Stimulated activated naive CD8-positive, alpha-beta T cell treated with anti-CD3 and anti-CD28 coated beads, Interleukin-15, Interleukin-2, amounts not matched to agents 100 U/mL and 50 U/mL, for 24 hours (primary cell): ENCODE results near the gene HSF2BP.
A peak's percentile ranks its signal among the peaks of the same experiment; 100 is the strongest.
"Not testable (repeated sequence)": the region's sequence is repeated elsewhere in the genome, so short reads cannot be mapped to it uniquely, and the experiment has no call there.

Experiments used
- ATAC-seq: fragments of 150-1000 bp; cut with Tn5 transposase; one replicate; pipeline ENCODE4 v1.10.0; 2021
- DNase-seq: peaks from one replicate; pipeline ENCODE4 v3.0.0; 2021

The HSF2BP gene

GRCh38 chr21:43659136-43660000, at the start of gene HSF2BP, which contains the start of gene RRP1B:
HSF2BP (minus strand) TSS chr21:43659488; CDS start chr21:43658096, 1,392 bp downstream.
RRP1B (plus strand) TSS chr21:43659560; CDS start chr21:43659665, 105 bp downstream.
- peak; percentile 93 for ATAC-seq
- peak; percentile 86 for DNase-seq

- DNase-seq (no peak), ATAC-seq (no peak)
These were observed 49.6 kb upstream of the HSF2BP start for GRCh38 chr21:43708745-43709381.

GRCh38 chr21:43707462-43707861, 48.2 kb upstream of the HSF2BP start:
- ATAC-seq (no peak), DNase-seq (no peak)

- peak; percentile 39 for DNase-seq
- ATAC-seq = no peak
These were observed 44.0 kb upstream of the HSF2BP start for GRCh38 chr21:43703035-43703880.

GRCh38 chr21:43702785-43703034, 43.4 kb upstream of the HSF2BP start:
- no peak for ATAC-seq
- no peak for DNase-seq

GRCh38 chr21:43701936-43702784, 42.9 kb upstream of the HSF2BP start:
- ATAC-seq (peak; percentile 7), DNase-seq (no peak)

GRCh38 chr21:43699933-43700599, 40.8 kb upstream of the HSF2BP start:
- DNase-seq (no peak), ATAC-seq (no peak)

GRCh38 chr21:43699492-43699777, 40.1 kb upstream of the HSF2BP start:
- not testable (repeated sequence) for DNase-seq, ATAC-seq

GRCh38 chr21:43697758-43698643, 38.7 kb upstream of the HSF2BP start:
- ATAC-seq (no peak), DNase-seq (no peak)

- DNase-seq (no peak), ATAC-seq (no peak)
These were observed 36.9 kb upstream of the HSF2BP start for GRCh38 chr21:43696214-43696613.

- DNase-seq = no peak
- ATAC-seq = no peak
These were observed 35.3 kb upstream of the HSF2BP start for GRCh38 chr21:43694437-43695079.

GRCh38 chr21:43693981-43694380, 34.7 kb upstream of the HSF2BP start:
- ATAC-seq = no peak
- no peak for DNase-seq

GRCh38 chr21:43692949-43693348, 33.7 kb upstream of the HSF2BP start:
- ATAC-seq (no peak), DNase-seq (no peak)

GRCh38 chr21:43691801-43692200, 32.5 kb upstream of the HSF2BP start:
- ATAC-seq = no peak
- DNase-seq = no peak

GRCh38 chr21:43691086-43691795, 32.0 kb upstream of the HSF2BP start:
- no peak for DNase-seq
- no peak for ATAC-seq

GRCh38 chr21:43690346-43690745, 31.1 kb upstream of the HSF2BP start:
- no peak for DNase-seq
- ATAC-seq = no peak

GRCh38 chr21:43689556-43690337, 30.5 kb upstream of the HSF2BP start:
- no peak for ATAC-seq

GRCh38 chr21:43688906-43689305, 29.6 kb upstream of the HSF2BP start:
- DNase-seq (no peak), ATAC-seq (no peak)

More at GRCh38 chr21:43689556-43690337, 30.5 kb upstream of the HSF2BP start:
- DNase-seq = no peak
